Natural killer cell (primary cell): Measurements from ENCODE around the gene TSC22D3. TPM values are rescaled to one million over a fixed set of nuclear protein-coding genes. Genes with fewer than 3 reads are reported as not detected.

Experiments
- ATAC-seq, 3 donors: fragments of 150-1000 bp in 2 of 3; fragments of 200-7000 bp in 1 of 3; cut with Tn5 transposase; 1 replicate in 1 of 3; 2 replicates in 2 of 3; pipeline ENCODE4 v1.10.0; 2021; ENCODE audit warnings: mild to moderate bottlenecking in 2 of 3, moderate library complexity in 2 of 3
- DNase-seq, 2 donors: peaks; one replicate each; pipeline versions ENCODE4 v3.0.0 to v3.0.0-alpha.2; 2013 to 2021; ENCODE audit warnings: mixed read lengths in 1 of 2
- H3K27ac ChIP-seq: one replicate; pipeline ENCODE4 v1.5.1; 2013; ENCODE audit warnings: mild to moderate bottlenecking, low read length
- H3K27me3 ChIP-seq: one replicate; pipeline ENCODE4 v1.6.1; 2013; ENCODE audit warnings: low read length; ENCODE audit not compliant: control insufficient read depth, insufficient read depth
- H3K36me3 ChIP-seq: one replicate; pipeline ENCODE4 v1.6.1; 2013; ENCODE audit warnings: low read length; ENCODE audit not compliant: control insufficient read depth, insufficient read depth
- H3K4me1 ChIP-seq: one replicate; pipeline ENCODE4 v1.6.1; 2013; ENCODE audit warnings: low read length; ENCODE audit not compliant: control insufficient read depth, insufficient read depth
- H3K4me3 ChIP-seq: one replicate; pipeline ENCODE4 v1.5.1; 2013; ENCODE audit warnings: low read length
- H3K9me3 ChIP-seq: one replicate; pipeline ENCODE4 v1.6.1; 2013; ENCODE audit warnings: low read length; ENCODE audit not compliant: control insufficient read depth, insufficient read depth
- H3K27ac Mint-ChIP-seq, 2 donors: one replicate each; pipeline ENCODE4 v1.8.0; 2022; ENCODE audit warnings: mild to moderate bottlenecking in 2 of 2, mixed read lengths in 2 of 2, moderate library complexity in 1 of 2
- H3K27me3 Mint-ChIP-seq, 2 donors: one replicate each; pipeline ENCODE4 v1.8.0; 2022; ENCODE audit warnings: low read depth in 2 of 2, mixed read lengths in 2 of 2
- H3K36me3 Mint-ChIP-seq: one replicate; pipeline ENCODE4 v1.8.0; 2022; ENCODE audit warnings: mixed read lengths
- H3K4me1 Mint-ChIP-seq, 2 donors: one replicate each; pipeline ENCODE4 v1.8.0; 2022; ENCODE audit warnings: mixed read lengths in 2 of 2
- H3K4me3 Mint-ChIP-seq: one replicate; pipeline ENCODE4 v1.8.0; 2022; ENCODE audit warnings: mild to moderate bottlenecking, moderate library complexity, mixed read lengths
- H3K9me3 Mint-ChIP-seq, 2 donors: one replicate each; pipeline ENCODE4 v1.8.0; 2022; ENCODE audit warnings: mixed read lengths in 2 of 2
- WGBS: methylation state at CpG from one replicate; pipeline ENCODE4 v1.1.7; 2013; ENCODE audit warnings: missing lambda C conversion rate; ENCODE audit not compliant: insufficient coverage; 5-methylcytosine and 5-hydroxymethylcytosine counted together
- intact Hi-C: fragments of 100-400 bp; cut with micrococcal nuclease; formaldehyde crosslinking; loops from one replicate; pipeline ENCODE4 v1.14.2; 2022
- total RNA-seq, 4 donors: library from RNA; stranded (reverse); fragments of 120-200 nt in 1 of 4; gene quantifications; one replicate each; pipeline versions ENCODE4 v1.2.3 to v1.2.4, GENCODE V29; 2013 to 2022
- TF ChIP-seq, protein P1 (sequence below): fragments of 200-600 bp; IDR thresholded peaks from one replicate; pipeline ENCODE4 v1.8.0; 2022; ENCODE audit warnings: antibody characterized with exemption

TSC22D3 gene
- total RNA-seq, 3 donors from 2014 or later (not counting 1 experiment from before 2014, with no cell fraction given) = 895 to 1,800 (median 1,053) TPM

DNA sequence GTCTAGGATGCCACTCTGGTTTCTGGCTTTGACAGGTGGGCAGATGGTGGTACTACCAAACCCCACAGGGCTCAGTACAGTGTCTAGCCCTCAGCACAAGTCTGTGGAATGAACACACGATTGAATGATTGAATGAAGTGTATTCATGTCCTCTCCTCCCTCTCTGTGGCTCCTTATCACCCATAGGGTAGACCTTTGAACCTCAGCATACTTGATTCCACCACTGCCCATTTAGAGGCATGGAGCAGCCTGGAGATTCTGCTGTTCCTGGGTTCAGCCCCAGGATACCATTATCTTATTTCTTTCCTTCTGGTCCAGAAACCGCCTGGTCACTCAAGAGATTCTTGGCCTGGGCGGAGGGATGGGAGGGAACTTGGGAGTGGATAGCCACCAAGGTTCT is 93.3 kb downstream of the TSC22D3 start:
- Mint-ChIP-seq H3K27ac (peak overlapping the region in 1 of 2 donors; percentile 11), H3K27me3 (peaks cover 8 to 39% of the 10 kb centered on the region in 2 donors), H3K4me3 (no peak overlapping the region), H3K4me1 (peaks cover 42 to 48% of the 10 kb centered on the region in 2 donors), H3K36me3 (no peaks in the 10 kb centered on the region), H3K9me3 (no peaks in the 10 kb centered on the region)
- DNase-seq (no peak), ATAC-seq (no peak)
- WGBS = no CpG with 5 or more reads among the region's 3 CpGs
- Histone ChIP-seq H3K27me3 (no peaks in the 10 kb centered on the region), H3K4me1 (peaks cover 58% of the 10 kb centered on the region), H3K9me3 (no peaks in the 10 kb centered on the region), H3K36me3 (no peaks in the 10 kb centered on the region), H3K27ac (no peak overlapping the region), H3K4me3 (no peak overlapping the region)
- intact Hi-C loops = no loop called here
- TF ChIP-seq, protein P1, sequence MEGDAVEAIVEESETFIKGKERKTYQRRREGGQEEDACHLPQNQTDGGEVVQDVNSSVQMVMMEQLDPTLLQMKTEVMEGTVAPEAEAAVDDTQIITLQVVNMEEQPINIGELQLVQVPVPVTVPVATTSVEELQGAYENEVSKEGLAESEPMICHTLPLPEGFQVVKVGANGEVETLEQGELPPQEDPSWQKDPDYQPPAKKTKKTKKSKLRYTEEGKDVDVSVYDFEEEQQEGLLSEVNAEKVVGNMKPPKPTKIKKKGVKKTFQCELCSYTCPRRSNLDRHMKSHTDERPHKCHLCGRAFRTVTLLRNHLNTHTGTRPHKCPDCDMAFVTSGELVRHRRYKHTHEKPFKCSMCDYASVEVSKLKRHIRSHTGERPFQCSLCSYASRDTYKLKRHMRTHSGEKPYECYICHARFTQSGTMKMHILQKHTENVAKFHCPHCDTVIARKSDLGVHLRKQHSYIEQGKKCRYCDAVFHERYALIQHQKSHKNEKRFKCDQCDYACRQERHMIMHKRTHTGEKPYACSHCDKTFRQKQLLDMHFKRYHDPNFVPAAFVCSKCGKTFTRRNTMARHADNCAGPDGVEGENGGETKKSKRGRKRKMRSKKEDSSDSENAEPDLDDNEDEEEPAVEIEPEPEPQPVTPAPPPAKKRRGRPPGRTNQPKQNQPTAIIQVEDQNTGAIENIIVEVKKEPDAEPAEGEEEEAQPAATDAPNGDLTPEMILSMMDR = no peak

DNA sequence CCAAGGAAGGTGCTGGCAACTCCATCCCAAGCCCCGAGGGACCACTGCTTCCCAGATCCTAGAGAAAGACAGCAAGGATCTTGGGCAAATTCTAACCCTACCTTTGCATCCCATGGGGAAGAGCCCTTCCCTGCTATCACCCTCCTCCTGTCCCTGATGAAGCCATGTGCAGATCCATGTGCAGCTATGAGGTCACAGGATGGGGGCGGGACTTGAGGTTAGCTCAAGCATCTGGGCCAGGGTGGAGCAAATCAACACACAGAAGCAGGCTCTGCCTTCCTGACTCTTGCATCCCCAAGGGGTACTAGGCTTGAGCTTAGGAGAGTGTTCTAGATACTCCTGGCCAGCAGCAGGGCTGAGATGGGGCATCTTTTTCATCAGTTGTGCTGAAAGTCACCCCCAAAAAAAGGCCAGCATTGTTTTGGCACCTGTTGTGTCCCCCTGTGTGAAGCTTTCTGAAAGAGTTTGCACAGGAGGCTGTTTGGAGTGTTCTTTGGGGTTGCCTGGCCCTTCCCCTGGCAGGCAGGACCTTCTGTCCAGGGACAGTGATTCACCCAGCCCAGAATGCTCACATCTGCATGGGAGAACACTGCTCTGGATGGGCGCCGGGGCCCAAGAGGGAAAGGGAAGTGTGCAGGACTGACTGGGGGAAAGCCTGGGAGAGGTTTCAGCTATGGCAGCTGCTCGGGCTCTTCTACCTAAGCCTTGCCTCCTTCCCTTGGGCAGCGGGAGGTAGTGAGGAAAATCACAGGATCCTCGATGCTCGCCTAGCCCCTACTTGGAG is 96.4 kb downstream of the TSC22D3 start:
- Histone ChIP-seq H3K9me3 (no peaks in the 10 kb centered on the region), H3K27me3 (no peaks in the 10 kb centered on the region), H3K4me3 (no peak overlapping the region), H3K27ac (peak overlapping the region; percentile 33), H3K36me3 (no peaks in the 10 kb centered on the region), H3K4me1 (peaks cover 64% of the 10 kb centered on the region)
- peak; percentile 36 to 84 for DNase-seq
- TF ChIP-seq, protein P1 = no peak
- Mint-ChIP-seq H3K36me3 (no peaks in the 10 kb centered on the region), H3K4me1 (peaks cover 42 to 62% of the 10 kb centered on the region in 2 donors), H3K27ac (no peak overlapping the region), H3K27me3 (peaks cover 8 to 52% of the 10 kb centered on the region in 2 donors), H3K9me3 (no peaks in the 10 kb centered on the region), H3K4me3 (no peak overlapping the region)
- WGBS = 74% methylated on average over 8 of the region's 8 CpGs
- intact Hi-C loops = no loop called here
- peak; percentile 22 to 59 (median 27) for ATAC-seq

DNA sequence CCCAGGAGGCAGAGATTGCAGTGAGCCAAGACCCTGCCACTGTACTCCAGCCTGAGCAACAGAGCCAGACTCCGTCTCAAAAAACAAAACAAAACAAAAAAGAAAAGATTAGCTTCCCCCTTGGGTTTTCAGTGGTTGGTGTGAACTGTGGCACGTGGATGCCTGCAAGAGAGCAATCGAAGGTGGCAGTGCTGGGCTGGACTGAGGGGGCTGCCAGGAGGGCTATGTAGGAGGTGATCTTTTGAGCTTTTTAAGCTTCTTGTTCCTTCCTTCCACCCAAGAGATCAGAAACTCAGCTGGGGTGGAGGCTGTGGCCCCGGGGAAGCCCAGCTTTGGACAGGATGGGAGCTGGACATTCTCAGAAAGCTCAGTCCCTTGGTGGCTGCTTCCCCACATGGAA is 97.7 kb downstream of the TSC22D3 start:
- DNase-seq (peak in 1 of 2 donors; percentile 12), ATAC-seq (no peak)
- TF ChIP-seq, protein P1 = no peak
- Mint-ChIP-seq H3K4me1 (peaks cover 39 to 59% of the 10 kb centered on the region in 2 donors), H3K4me3 (no peak overlapping the region), H3K27ac (peak overlapping the region in 1 of 2 donors; percentile 22), H3K27me3 (peaks cover 8 to 40% of the 10 kb centered on the region in 2 donors), H3K9me3 (no peaks in the 10 kb centered on the region), H3K36me3 (no peaks in the 10 kb centered on the region)
- Histone ChIP-seq H3K27me3 (no peaks in the 10 kb centered on the region), H3K36me3 (no peaks in the 10 kb centered on the region), H3K4me1 (peaks cover 64% of the 10 kb centered on the region), H3K9me3 (no peaks in the 10 kb centered on the region), H3K4me3 (no peak overlapping the region), H3K27ac (no peak overlapping the region)
- intact Hi-C loops = no loop called here
- 54% methylated on average over 3 of the region's 4 CpGs for WGBS
